ENCODE results near the gene RANBP17.
"Not testable (repeated sequence)": the region's sequence is repeated elsewhere in the genome, so short reads cannot be mapped to it uniquely, and the experiment has no call there.

Gene RANBP17

DNA sequence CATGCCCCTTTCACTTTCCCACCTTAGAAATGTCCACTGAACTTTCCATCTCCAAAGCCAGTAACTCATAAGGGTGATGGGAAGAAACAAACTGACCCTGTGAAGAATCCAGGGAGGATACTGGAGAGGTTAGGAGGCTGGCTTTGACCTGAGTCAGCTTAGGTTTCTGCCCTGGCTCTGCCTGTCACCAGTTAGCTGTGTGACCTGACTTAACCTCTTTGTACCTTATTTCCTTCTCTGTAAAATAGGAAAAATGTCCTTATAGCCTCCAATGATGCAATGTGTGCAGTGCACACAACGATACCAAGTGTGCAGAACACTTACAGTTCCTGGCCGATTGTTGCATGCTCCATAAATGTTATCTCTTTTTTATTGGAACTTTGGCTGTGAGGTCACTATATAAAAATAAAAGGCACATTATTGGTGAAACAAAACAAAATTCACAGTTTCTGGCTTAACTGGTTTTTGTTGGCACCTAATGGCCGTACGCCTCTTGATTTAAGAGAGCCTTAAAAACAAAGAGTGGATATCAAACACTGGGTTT, 40.5 kb upstream of the RANBP17 start:
- no peaks in the 10 kb centered on the region for H3K79me2 ChIP-seq
- no peak overlapping the region for H3K27ac ChIP-seq
- TF ChIP-seq, protein P1, sequence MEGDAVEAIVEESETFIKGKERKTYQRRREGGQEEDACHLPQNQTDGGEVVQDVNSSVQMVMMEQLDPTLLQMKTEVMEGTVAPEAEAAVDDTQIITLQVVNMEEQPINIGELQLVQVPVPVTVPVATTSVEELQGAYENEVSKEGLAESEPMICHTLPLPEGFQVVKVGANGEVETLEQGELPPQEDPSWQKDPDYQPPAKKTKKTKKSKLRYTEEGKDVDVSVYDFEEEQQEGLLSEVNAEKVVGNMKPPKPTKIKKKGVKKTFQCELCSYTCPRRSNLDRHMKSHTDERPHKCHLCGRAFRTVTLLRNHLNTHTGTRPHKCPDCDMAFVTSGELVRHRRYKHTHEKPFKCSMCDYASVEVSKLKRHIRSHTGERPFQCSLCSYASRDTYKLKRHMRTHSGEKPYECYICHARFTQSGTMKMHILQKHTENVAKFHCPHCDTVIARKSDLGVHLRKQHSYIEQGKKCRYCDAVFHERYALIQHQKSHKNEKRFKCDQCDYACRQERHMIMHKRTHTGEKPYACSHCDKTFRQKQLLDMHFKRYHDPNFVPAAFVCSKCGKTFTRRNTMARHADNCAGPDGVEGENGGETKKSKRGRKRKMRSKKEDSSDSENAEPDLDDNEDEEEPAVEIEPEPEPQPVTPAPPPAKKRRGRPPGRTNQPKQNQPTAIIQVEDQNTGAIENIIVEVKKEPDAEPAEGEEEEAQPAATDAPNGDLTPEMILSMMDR (IDR thresholded peaks at IDR 0.05), result no peak

GRCh38 chr5:170826117-170826516, 35.7 kb upstream of the RANBP17 start:
- Histone ChIP-seq H3K4me3 (ENCODE audit: low read depth, low read length) (no peak overlapping the region), H3K9me3 (ENCODE audit: control insufficient read depth, low read length) (no peaks in the 10 kb centered on the region), H3K36me3 (ENCODE audit: control insufficient read depth, insufficient read depth, low read length) (no peaks in the 10 kb centered on the region), H3K27ac (no peak overlapping the region), H3K27me3 (ENCODE audit: control insufficient read depth, insufficient read depth, low read length) (no peaks in the 10 kb centered on the region), H2AFZ (no peak overlapping the region), H3K79me2 (no peaks in the 10 kb centered on the region), H3K4me1 (no peaks in the 10 kb centered on the region), H3K4me2 (ENCODE audit: low read length) (no peak overlapping the region), H3K9ac (no peak overlapping the region)
- TF ChIP-seq, protein P1 (IDR thresholded peaks at IDR 0.05), result no peak

More for the DNA sequence above, 40.5 kb upstream of the RANBP17 start:
- Histone ChIP-seq H3K4me2 (ENCODE audit: low read length) (no peak overlapping the region), H3K9me3 (ENCODE audit: control insufficient read depth, low read length) (no peaks in the 10 kb centered on the region), H3K27me3 (ENCODE audit: control insufficient read depth, insufficient read depth, low read length) (no peaks in the 10 kb centered on the region), H3K4me1 (no peaks in the 10 kb centered on the region), H2AFZ (no peak overlapping the region), H3K4me3 (ENCODE audit: low read depth, low read length) (no peak overlapping the region), H3K9ac (no peak overlapping the region), H3K36me3 (ENCODE audit: control insufficient read depth, insufficient read depth, low read length) (no peaks in the 10 kb centered on the region)

DNA sequence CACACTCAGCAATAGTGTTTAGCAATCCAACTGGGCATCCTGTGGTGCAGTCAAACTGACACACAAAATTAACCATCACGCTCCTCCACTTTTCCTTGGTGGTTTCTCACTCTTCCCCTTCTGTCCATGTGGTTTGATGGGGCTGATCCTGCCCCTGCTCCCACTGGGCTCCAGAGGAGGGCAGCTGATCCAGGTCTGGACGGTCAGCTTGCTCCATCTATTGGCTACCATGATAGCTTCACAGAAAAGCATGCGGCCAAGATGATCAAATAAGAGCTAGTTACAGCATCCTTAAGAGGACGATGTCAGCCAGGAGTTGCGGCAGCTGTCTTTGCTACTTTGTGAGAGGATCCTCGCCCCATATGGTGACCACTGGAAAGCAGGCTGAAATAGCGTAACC, 29.6 kb upstream of the RANBP17 start:
- TF ChIP-seq, protein P1 (IDR thresholded peaks at IDR 0.05), result no peak

DNA sequence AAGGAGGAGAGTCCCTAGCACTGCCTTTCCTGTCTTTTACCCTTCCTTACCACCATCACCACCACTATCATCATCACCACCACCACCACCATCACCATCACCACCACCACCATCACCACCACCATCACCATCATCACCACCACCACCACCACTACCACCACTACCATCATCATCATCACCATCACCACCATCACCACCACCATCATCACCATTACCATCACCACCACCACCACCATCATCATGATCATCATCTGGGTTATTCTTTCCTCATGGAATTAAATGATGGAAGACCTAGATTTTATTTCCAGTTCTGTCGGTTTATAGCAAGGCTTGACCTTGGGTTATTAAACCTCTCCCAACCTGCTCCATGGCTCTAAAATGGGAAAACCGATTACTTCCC, 27.8 kb upstream of the RANBP17 start:
- not testable (repeated sequence) for H3K4me2 ChIP-seq (ENCODE audit: low read length); H3K9me3 ChIP-seq (ENCODE audit: control insufficient read depth, low read length); H3K36me3 ChIP-seq (ENCODE audit: control insufficient read depth, insufficient read depth, low read length); H3K9ac ChIP-seq; H3K4me3 ChIP-seq (ENCODE audit: low read depth, low read length); H3K79me2 ChIP-seq; H2AFZ ChIP-seq; H3K27ac ChIP-seq; H3K4me1 ChIP-seq; H3K27me3 ChIP-seq (ENCODE audit: control insufficient read depth, insufficient read depth, low read length)

More for the DNA sequence above, 29.6 kb upstream of the RANBP17 start:
- Histone ChIP-seq H3K9me3 (ENCODE audit: control insufficient read depth, low read length) (no peaks in the 10 kb centered on the region), H3K79me2 (no peaks in the 10 kb centered on the region), H3K27me3 (ENCODE audit: control insufficient read depth, insufficient read depth, low read length) (no peaks in the 10 kb centered on the region), H3K4me1 (no peaks in the 10 kb centered on the region), H3K4me2 (ENCODE audit: low read length) (no peak overlapping the region), H3K4me3 (ENCODE audit: low read depth, low read length) (no peak overlapping the region), H3K9ac (no peak overlapping the region), H2AFZ (no peak overlapping the region), H3K27ac (no peak overlapping the region), H3K36me3 (ENCODE audit: control insufficient read depth, insufficient read depth, low read length) (no peaks in the 10 kb centered on the region)

GRCh38 chr5:170836226-170836625, 25.6 kb upstream of the RANBP17 start:
- Histone ChIP-seq H3K9me3 (ENCODE audit: control insufficient read depth, low read length) (no peaks in the 10 kb centered on the region), H3K4me1 (no peaks in the 10 kb centered on the region), H3K27me3 (ENCODE audit: control insufficient read depth, insufficient read depth, low read length) (no peaks in the 10 kb centered on the region), H2AFZ (no peak overlapping the region), H3K79me2 (no peaks in the 10 kb centered on the region), H3K9ac (no peak overlapping the region), H3K36me3 (ENCODE audit: control insufficient read depth, insufficient read depth, low read length) (no peaks in the 10 kb centered on the region), H3K27ac (no peak overlapping the region), H3K4me2 (ENCODE audit: low read length) (no peak overlapping the region), H3K4me3 (ENCODE audit: low read depth, low read length) (no peak overlapping the region)
- TF ChIP-seq, protein P1 (IDR thresholded peaks at IDR 0.05), result no peak
